Stimulated activated CD8-positive, alpha-beta memory T cell treated with anti-CD3 and anti-CD28 coated beads, Interleukin-12 subunit alpha, Interleukin-12 subunit beta, amount 100 ng/mL, for 24 hours (primary cell): ENCODE measurements around the gene TEAD4.

Experiments
- DNase-seq: peaks from one replicate; pipeline ENCODE4 v3.0.0-alpha.2; 2020; ENCODE audit errors: extremely low read depth

Gene TEAD4

GRCh38 chr12:3032770-3033538, 73.8 kb downstream of the TEAD4 start:
- DNase-seq = no peak

GRCh38 chr12:3033539-3033867, 74.3 kb downstream of the TEAD4 start:
- DNase-seq = no peak

- no peak for DNase-seq
Observed at GRCh38 chr12:3034067-3034750, 75.0 kb downstream of the TEAD4 start.

DNA sequence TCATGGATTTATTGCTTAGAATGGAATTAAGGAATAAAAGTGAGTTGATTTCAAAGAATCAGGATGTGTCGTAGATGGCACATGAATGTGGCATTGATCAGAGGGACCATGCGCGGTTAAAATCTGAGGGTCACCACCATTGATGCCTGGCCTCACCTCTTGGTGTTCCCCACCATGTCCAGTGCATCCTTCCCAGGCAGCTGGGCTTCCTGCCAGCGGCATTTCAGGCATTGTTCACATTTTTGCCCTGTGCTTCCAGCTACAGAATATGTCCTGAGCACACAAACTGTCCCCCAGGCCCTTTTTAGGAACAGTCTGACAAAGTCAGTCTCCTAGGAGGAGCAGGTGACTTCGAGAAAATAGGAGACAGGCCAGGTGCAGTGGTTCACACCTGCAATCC, 76.0 kb downstream of the TEAD4 start:
- DNase-seq = no peak

DNA sequence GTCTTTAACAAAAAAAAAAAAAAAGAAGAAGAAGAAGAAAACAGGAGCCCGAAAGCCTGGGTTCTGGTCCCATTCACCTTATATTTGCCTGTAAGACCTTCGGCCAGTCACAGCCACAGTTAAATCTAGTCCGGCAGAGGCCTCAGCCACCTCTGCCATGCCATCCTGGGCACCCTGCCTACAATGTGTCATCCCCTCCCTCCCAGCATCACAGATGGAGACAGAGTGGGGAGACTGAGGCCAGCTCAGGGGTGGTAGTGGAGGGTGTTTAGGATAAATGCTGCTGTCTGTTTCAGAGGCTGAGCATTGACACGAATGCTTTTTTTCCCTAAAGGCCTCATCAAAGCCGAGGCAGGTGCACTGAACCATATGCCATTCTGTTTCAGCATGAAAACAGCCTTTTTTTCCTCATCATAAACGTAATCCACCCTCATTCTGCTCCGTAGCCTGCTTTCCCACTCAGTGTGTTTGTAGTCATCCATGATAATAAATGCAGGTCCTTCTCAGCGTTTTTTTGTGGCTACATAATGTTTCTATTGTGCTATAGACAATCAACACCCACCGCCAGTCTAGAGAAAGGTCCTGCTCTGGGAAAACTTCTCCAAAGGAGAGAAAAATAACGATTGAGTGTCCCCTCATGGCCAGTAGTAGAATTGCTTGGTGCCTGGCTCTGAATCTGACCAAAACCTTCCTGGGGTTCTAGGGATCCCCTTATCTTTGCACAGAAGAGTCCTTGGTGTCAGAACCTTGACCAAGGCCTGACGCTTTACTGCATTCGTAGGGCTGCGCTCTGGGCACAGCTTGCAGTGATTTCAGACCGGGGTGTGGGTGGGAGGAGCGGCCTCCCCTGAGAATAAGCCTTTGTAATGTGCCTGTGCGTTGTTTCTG, 76.9 kb downstream of the TEAD4 start:
- DNase-seq = no peak

- DNase-seq = no peak
Observed at GRCh38 chr12:3036901-3037600, 77.9 kb downstream of the TEAD4 start.

DNA sequence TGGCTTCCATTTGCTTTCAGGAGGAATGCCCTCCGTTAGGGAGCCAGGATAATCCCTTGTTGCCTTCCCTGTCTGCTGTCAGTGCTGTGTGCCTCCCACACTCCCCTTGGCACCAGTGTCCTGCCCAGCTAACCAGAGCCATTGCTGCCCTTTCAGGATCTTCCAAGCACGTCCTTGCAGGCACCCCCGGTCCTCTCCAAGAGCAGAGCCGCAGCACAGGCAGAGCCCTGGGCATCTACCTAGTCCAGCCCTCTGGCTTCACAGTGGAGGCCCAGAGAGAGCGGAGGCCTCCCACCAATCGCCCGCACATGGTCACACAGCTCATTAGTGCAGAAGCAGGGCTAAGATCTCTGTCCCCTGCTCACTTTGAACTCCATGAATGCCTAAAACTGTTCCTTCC, 79.0 kb downstream of the TEAD4 start:
- DNase-seq = no peak

GRCh38 chr12:3038926-3039510, 79.8 kb downstream of the TEAD4 start:
- no peak for DNase-seq

- DNase-seq = no peak
Observed at GRCh38 chr12:3040026-3040656, 80.9 kb downstream of the TEAD4 start.

GRCh38 chr12:3040663-3041544, 81.7 kb downstream of the TEAD4 start:
- no peak for DNase-seq

- no peak for DNase-seq
Observed at GRCh38 chr12:3041558-3042164, 82.5 kb downstream of the TEAD4 start.

DNA sequence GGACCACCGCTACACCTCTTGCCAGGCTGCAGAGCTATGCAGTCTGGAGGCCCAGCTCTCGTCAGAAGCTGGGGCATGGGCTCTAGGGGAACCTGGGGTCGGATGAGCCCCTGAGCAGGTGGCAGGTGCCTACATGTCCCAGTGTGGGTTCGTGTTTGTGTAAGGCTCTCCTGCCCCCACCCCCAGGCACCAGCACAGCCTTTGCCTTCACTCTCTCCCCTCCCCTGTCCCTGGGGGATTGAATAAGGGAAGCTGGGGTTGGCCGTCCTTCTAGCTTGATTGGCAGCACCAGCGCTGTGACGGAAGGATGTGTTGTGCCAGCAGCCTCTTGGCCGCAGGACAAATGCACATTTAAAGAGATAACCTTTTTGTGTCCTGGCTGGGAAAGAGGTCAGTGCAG, 83.2 kb downstream of the TEAD4 start:
- no peak for DNase-seq

DNA sequence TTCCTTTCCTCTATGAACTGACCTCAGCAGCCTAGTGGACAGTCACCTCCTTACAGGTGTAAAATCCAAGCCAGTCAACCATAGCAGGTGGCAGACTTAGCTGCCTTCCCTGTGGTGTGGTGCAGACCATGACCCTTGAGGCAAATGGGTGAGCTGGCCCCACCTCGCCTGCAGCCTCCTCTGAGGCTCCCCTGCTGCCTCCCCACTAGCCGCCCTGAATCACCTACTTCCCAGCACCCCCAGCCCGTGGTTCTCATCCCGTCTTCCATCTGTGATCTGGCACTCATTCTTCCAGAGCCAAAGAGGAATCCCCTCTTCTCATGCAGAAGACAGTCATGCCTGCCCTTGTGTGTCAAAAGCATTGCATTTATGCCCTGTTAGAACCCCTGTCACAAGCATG, 83.6 kb downstream of the TEAD4 start:
- no peak for DNase-seq

GRCh38 chr12:3043406-3043805, 84.2 kb downstream of the TEAD4 start:
- DNase-seq = no peak

DNA sequence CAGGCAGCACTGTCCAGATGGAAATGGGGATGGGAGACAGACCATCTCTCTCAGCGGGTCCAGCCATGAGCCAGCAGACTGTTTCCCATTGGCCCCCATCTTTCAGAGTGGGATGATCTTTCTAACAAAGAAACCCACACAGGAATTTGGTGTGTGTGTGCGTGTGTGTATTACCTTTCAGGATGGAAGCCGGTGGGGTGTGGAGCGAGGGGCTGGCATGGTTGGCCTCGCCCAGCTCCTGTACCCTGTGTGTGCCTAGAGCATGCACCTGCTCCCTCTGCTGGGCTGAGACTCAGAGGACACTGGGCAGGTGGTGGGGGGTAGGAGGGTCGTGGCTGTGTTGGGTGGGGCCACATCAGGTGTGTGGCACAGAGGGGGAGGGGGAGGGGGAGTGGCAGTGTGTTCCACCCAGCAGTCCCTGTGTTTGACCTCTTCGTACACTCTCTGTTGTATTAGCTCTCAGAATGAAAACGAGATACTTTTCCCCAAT, 85.0 kb downstream of the TEAD4 start:
- DNase-seq = no peak

DNA sequence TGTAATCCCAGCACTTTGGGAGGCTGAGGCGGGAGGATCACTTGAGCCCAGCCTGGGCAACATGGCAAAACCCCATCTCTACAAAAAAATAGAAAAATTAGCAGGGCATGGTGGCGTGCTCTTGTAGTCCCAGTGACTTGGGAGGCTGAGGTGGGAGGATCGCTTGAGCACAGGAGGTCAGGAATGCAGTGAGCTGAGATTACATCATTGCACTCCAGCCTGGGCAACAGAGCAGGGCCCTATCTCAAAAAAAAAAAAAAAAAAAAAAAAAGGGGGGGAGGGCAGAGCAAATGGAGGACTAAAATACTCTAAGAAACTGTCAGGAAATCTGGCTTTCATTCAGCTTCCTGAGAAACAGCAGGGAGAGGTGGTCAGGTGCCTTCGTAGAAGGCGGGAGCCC, 86.3 kb downstream of the TEAD4 start:
- DNase-seq = no peak

DNA sequence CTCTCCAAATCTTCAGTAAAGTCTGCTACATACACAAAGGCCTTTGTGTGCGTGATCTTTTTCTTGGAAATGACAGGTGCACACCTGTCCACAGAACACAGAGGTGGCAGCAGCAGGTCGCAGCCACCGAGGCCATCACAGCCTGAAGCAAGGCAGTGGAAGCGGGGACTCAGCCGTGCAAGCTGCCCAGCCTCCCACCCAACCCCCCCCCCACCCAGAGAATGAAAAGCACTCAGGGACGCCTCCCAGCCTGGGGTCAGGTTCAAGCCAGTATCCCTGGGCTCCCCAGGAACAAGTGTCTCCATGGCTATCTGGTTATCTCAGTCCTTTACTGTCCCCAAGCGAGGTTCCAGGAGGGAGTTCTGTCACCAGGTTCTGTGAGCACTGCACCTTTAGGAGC, 86.8 kb downstream of the TEAD4 start:
- DNase-seq = no peak

DNA sequence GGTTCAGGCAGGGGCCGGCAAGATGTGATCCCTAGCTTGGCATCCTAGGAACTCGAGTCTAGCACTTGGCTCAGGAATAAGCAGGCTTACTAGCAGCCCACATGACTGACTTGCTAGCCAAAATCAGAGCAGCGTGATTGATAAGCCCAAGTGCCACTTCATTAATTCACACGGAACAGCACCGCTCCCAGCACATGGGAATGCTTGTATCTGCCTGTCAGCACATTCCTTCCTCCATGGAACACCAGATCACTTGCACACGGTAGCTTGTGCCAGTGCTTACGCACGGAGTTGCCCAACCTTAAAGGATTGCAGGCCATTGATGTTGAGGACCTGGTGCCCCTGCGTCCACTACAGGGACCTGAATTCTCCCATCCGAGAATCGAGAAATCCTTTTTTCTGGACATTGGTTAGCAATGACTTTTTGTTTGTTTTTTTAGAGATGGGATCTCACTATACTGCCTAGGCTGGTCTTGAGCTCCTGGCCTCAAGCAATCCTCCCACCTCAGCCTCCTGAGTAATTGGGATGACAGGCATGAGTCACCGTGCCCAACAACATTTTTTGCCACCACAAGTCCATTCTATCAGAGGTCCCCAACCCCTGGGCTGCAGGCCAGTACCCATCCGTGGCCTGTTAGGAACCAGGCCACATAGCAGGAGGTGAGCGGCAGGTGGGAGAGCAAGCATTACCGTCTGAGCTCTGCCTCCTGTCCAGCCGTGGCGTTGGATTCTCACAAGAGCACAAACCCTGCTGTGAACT, 87.4 kb downstream of the TEAD4 start:
- DNase-seq = no peak

DNA sequence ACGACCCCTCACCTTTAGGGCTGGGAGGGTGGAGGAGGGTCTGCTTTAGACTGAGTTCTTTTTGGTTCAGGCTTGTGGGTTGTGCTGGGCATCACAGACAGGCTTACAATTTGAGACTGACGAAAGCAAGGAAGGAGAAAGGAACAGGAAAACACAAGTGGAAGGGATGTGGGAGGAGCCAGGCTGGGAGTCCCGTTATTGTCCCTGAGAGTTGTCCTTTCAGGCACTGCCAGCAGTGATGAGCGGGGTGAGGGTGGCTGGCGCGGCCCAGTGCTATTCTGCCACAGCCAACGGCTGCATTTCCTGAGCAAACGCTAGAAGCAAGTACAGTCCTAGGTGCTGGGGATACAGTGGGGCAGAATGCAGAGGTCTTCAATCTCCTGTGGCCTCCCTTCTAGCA, 88.8 kb downstream of the TEAD4 start:
- DNase-seq = no peak
